Germinal center (tissue), 1 donor: Measurements from ENCODE around the gene KRT25.
"Not testable (repeated sequence)": the region's sequence is repeated elsewhere in the genome, so short reads cannot be mapped to it uniquely, and the experiment has no call there.

ENCODE experiments used
- DNase-seq: peaks from one replicate; pipeline ENCODE4 v3.0.0; 2012; ENCODE audit warnings: mixed read lengths, low spot score

KRT25 gene

DNA sequence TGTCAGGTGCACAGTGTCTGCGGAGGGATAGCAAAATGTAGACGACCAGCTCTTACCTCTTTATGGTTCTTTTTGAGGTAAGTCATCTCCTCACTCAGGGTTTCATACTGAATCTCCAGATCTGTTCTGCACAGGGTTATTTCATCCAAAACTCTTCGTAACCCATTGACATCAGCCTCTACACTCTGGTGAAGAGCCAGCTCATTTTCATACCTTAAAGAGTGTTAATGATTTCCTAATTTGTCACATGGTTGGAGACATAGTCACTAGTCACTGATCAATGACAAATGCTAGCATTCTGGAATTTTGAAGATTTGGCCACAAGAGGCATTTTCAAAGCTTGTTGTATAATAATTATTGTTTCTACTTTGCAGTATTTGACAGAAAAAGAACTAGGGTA is 1.3 kb downstream of the KRT25 start:
- no peak for DNase-seq

DNA sequence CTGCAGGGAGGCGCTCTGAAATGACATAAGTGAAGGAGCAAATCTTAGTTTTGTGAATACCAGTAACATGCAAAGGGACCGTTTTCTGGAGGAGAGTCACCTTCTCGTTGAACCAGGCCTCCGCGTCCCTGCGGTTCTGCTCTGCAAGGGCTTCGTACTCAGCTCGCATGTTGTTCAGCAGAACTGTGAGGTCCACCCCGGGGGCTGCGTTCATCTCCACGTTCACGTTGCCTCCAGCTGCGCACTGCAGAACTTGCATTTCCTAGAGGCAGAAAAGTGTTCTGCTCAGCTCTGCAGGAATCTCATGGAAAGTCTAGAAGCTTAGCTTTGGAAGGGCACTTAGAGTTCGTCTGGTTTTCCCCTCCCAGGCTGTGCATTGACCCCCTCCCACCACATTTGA is 4.1 kb downstream of the KRT25 start:
- DNase-seq = no peak

DNA sequence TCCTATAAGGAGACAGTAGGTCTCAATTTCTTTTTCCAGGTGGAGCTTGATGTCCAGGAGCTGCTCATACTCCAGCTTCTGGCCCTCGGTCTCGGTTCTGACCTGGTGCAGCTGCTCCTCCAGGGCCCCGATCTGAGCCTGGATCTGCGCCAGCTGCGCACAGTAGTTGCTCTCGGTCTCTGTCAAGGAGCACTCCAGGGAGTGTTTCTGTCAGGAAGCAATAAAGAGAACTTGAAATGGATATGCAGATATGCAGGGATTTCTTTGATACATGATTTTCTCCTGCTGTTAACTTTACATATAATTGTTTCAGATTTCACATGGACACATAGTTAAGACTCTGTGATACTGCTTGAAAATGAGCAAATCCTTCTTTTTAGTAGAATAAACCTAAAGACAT is 4.7 kb downstream of the KRT25 start:
- DNase-seq = no peak

DNA sequence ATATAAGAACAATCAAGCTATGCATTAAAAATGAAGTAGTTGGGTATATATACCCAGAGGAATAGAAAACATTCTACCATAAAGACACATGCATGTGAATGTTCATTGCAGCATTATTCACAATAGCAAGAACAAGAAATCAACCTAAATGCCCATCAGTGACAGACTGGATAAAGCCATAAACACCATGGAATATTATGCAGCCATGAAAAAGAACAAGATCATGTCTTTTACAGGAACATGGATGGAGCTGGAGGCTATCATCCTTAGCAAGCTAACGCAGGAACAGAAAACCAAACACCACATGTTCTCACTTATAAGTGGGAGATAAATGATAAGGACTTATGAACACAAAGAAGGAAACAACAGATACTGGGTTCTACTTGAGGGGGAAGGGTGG is 6.5 kb downstream of the KRT25 start:
- DNase-seq = not testable (repeated sequence)

DNA sequence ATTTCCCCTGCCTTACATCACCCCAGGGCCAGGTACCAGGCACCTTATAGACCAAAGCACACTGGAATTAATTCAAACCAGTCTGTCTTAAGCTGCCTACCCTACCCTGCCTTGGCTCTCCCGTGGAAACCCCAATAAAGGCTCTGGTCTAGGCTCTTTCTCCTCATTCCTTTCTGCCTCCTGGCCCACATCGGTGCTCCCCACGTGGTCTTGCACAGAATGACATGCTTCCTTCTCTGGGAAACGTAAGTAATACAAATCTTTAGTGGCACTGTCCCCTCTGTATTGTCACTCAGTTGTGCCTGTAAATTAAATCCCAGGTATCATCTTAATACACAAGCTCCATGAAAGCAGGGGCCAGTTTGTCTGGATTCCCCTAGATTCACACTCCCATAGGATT is 16.6 kb downstream of the KRT25 start:
- DNase-seq = no peak

DNA sequence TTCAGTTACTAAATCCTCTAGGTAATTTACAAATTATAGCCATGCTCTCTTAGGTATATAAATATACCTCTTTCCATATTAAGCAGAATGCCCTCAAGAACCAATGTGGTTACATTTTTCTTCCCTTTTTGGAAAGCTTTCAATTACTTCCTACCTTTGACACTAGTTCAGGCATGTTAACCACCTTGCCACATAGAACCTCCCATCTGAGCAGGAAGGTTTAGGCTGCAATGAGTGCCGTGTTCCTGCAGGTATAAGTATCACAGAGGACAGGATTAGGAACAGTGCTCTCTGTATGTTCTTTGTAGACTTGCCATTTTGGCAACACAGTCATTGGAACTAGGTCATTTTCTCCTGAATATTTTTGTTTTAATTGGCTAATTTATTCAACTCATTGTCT is 20.1 kb downstream of the KRT25 start:
- DNase-seq = no peak

DNA sequence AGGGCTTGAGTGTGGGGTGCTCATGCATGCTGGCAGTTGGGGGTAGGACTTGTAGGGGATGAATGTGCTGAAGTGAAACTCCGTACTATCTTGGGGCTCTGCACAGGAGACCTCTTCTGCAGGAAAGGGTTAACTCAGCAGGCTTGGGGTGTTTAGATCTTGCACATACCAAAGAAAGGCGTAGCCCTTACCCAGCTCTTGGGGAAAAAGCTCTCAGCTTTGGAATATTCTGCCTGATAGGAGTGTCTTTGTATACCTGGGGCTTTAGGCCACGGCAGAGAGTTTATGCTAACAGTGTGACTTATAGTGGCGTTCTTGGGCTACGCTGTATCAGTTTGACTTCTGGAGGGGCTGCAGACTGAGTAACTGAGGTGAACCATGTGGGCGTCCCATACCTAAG is 21.1 kb downstream of the KRT25 start:
- no peak for DNase-seq

DNA sequence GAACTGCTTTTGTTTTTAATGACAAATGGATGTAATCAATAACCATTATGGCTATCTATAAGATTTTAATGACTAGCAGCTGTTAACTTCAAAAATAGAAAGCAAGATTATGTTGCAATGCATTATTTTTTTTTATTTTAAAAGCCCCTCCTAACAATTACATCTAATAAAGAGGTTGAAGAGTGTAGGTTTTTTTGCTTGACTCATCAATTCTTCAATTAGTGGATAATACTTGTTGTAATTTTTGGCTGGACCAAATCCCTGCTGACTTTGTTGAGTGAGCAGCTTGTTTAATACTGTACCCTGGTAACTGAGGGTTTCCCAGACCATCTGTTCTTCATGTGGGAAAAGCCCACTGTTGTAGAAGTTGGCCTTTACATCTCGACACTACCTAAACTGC is 24.2 kb downstream of the KRT25 start:
- DNase-seq = no peak

DNA sequence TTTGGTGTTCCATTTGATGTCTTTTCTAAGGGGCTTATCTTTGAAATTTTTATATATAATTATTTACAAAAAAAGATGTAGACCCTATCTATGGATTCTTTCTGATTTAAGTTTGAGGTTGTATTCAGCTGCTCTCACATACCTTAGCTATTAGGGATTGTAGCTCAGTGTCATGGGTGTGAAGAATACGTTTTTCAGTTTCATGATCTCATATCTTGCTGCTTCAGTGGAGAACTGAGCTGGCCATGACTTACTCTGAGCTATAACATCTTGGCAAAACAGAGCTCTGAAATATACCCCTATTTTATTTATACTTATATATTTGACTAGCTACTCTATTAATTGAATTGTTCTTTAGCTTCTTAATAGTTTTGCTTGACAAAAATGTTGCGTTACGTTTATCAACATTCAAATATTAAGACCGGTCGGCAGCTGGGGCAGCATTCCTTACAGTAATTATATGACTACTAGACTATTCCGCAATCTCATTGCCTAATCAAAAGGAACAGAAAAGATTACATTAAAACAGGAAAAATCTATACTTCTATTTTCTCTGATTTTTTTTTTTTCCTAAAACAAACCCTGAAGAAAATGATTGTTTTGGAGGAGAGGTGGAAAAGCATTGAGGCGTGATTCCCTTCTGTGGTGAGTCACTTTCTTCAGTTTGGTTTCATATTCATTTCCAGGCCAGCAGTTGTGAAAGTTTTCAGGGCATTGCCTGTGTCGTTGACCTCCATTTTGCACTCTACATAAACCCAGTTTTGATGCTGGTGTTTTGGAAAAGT is 27.5 kb downstream of the KRT25 start:
- no peak for DNase-seq

DNA sequence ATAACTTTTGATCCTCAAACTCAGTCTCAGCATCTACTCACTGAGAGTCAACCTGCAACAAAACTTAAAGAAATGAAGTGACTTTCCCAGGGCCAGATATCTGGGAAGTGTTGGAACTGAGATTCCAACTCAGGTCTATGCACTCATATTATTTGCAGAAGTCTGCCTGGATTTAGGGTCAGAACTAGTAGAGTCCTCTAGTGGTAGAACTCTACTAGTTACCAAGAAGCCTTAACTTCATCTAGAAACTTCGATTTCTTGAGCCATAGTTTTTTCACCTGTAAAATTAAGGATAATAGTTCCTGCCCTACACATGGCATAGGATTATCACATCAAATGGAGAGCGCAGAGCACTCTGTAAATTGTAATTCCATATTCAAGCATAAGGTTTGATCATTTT is 28.2 kb downstream of the KRT25 start:
- DNase-seq = no peak

DNA sequence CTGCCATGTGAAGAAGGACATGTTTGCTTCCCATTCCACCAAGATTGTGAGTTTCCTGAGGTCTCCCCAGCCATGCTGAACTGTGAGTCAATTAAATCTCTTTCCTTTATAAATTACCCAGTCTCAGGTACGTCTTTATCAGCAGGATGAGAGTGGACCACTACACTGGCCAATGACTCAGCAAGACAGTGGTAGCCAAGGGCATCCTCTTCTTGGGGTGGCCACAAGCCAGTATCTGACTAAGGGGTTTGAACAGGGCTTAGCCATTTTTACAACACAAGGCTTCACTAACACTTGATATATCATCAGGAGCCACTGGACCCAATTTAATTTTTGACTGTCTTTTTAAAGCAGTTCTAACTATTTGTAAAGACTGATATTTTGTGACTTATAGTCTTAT is 30.5 kb downstream of the KRT25 start:
- DNase-seq = no peak

DNA sequence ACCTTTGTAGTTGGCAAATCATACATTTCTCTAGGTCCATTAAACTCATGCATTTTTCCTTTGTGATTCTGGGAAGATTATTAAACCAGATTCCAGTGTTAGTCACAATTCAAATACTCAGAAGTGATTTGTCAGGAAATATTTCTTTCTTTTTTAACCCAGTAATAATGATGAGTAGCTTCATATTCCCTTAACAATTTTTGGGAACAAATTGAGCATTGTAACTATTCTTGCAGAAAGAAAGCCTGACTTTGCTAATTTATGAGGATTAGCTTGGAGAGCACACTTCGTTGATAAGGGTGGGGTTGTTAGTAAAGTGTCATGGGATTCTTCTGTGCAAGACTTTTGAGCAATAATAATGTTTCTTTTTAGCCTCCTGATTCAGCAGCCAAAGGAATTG is 32.9 kb downstream of the KRT25 start:
- no peak for DNase-seq

DNA sequence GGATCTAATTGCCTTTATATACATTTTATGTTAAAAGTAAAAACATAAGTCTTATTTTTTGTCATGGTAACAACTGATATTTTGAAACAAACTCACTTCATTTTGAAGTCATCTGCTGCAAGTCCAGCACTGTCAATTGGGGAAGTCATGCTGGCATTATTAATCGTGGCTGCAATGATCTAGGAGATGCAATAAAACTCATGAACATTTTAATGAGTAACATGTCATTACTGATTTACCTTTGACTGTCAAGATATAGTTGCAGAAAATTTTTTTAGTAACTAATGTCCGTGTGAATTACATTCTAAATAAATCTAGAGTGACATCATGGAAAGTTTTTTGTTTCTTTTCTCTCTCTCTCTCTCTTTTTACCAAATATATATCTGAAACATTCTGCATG is 34.2 kb downstream of the KRT25 start:
- DNase-seq = no peak

DNA sequence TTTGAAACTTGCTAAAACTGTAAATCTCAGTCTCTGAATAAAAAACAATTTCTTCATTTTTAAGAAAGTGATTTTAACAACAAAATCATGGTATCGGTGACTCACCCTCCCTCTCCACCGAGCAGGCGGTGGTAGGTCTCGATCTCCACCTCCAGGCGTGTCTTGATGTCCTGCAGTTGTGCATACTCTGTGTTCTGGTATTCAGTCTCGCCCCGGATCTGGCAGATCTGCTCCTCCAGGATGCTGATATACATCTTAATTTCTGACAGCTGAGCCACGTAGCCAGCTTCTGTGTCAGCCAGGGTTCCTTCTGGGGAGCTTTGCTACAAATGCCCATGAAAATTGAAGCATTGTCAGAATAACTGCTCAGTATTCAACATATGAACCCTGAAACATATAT is 36.2 kb downstream of the KRT25 start:
- DNase-seq = no peak

DNA sequence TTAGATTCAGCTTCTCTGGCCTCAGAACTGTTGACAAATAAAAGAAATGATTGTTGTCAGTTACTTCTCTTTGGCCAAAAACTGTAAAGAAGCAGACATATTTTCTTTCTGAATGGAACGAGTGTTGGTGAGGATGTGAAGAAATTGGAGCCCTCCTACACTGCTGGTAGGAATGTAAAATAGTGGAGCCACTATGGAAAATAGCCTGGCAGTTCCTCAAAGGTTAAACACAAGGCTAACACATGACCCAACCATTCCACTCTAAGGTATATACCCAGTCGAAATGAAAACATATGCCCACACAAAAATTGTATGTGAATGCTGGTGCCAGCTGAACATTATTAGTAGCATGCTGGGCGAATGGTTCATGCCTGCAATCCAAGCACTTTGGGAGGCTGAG is 37.4 kb downstream of the KRT25 start:
- no peak for DNase-seq

DNA sequence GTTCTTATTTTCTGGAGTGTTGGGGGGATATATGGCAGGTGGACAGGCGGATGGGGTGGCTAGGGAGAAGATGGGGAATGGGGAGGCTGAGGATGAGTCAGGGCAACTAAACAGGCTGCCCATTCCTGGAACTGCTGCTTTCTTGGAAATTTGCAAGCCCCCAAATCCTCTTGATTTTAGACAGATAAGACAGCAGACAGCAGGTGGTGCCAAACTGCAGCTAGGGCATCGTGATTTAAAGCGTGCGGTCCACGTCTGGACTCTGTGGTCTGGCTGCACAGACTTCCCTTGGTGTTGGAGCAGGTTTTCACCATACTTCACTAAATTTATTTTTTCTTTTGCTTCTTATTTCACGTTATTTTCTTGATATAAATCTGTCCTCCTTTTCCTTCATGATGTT is 40.7 kb downstream of the KRT25 start:
- no peak for DNase-seq

DNA sequence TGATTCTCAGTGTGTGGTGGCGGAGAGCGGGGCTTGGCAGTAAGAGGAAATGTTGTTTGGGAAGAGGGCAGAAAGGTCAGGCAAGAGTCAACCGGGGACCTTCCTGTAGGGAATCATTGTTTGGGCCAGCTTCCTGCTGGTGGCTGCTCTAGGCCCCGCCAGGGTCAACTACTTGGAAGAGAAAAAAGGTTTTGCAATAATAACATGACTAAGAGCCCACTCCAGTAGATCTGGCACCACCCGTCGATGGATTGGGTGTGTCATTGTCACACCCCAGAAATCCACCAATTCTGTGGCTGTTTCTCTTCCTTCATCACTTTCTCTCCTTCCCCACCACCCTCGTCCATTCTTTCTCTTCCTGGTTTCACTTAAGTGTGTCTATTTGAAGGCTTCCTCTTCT is 47.4 kb downstream of the KRT25 start:
- DNase-seq = no peak

DNA sequence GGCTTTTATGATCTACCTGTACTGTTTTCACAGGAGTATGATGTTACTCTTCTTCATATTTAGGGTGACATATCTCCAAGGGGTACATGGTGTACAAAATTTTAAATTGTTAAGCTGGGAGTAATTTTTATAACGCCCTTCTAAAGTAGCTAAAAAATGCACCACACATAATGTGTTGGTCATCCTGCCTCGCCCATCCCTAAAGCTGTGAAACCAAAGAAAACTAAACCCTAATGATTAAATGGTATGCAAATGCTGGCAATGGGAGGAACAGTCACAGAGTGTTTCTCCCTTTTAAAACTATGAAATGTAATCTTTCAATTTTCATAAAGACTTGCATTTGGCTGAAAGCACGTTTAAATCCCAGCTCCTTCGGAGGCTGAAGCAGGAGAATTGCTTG is 49.5 kb downstream of the KRT25 start:
- no peak for DNase-seq

DNA sequence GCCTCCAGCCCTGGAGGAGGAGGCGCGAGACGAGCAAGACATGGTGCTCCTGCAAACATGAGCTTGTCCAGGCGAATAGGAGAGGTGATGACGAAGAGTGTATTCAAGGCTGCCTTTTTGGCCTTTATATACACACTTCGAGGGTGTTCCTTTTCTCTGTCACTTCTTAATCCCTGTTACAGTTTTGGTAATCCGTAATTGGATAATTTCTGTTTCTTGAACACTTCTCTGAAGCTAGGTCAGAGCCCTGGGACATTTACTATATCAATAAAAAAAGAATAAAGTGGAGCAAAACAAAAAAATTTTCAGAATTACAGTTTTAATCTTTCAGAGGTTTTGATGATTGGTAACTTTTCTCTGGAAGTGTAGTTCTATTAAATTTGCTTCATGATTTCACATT is 51.5 kb downstream of the KRT25 start, which contains the start of gene KRT24:
Gene KRT24, minus strand, starts transcription at position 101 of the 400 bp plus-strand sequence. Its CDS starts 59 bp downstream, at position 42.
- DNase-seq = no peak

DNA sequence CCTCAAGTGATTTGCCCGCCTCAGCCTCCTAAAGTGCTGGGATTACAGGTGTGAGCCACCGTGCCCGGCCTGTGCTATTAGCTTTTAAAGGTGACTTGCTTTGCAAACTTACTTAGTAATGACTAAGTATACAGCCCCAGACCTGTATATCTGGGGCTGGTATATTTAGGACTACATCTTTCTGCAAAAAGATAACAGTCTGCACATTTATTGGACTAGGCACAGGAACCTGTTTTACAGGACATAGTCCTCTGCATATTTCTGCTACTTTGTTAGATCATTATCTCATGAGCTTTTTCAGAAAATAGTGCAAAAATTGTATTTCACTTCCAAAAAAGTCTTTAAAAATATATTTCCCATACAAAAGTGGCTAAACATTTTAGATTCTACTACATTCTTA is 52.9 kb downstream of the KRT25 start:
- no peak for DNase-seq

DNA sequence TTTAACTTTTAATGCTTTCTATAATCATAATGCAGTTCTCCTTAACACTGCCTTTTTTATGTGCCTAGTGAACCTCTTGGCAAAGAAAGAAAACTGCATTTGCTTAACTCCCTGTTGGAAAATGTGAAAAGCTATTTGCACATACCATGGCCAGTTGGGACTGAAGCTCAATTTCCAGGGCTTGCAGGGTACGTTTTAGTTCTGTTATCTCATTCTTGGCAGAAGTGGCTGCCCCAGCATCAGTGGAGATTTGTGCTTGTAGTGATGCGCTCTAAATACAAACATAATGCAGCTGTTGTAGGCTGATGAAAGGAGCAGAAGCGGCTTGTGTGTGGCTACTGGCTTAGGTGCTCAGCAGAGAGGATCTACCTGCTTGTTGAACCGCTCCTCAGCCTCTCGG is 55.3 kb downstream of the KRT25 start:
- DNase-seq = no peak

DNA sequence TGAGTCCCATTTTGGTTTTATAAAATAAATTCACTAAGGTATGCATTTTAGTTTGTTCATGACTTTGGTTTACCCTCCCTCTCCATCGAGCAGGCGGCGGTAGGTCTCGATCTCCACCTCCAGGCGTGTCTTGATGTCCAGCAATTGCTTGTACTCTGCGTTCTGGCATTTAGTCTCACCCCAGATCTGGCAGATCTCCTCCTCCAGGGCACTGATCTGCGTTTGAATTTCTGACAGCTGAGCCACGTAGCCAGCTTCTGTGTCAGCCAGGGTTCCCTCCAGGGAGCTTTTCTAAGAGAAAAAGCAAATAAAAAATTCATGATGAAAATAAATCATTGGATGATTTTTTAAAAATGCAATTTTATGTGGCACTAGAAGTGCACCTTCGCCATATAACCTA is 55.8 kb downstream of the KRT25 start:
- DNase-seq = no peak
